Breast epithelium (tissue), 4 donors: ENCODE measurements around the gene CLASP1. TPM values are rescaled to one million over a fixed set of nuclear protein-coding genes. Genes with fewer than 3 reads are reported as not detected.

ENCODE experiments used
- DNase-seq, 2 donors: peaks; one replicate each; pipeline ENCODE4 v3.0.0-alpha.2; 2019; ENCODE audit warnings: low spot score in 2 of 2
- H3K27ac ChIP-seq, 2 donors: fragments of 200-600 bp; sonication (generic) in 1 of 2; one replicate each; pipeline ENCODE4 v1.5.1; 2016 to 2019; ENCODE audit warnings: mild to moderate bottlenecking in 1 of 2
- H3K27me3 ChIP-seq, 2 donors: fragments of 200-600 bp; sonication (generic) in 1 of 2; one replicate each; pipeline versions ENCODE4 v1.5.1 to v1.6.0; 2017 to 2019; ENCODE audit warnings: control low read depth in 1 of 2, mild to moderate bottlenecking in 1 of 2
- H3K36me3 ChIP-seq: fragments of 200-600 bp; one replicate; pipeline ENCODE4 v1.5.1; 2019
- H3K4me1 ChIP-seq, 2 donors: fragments of 200-600 bp; sonication (generic); one replicate each; pipeline ENCODE4 v1.5.1; 2016 to 2019; ENCODE audit warnings: control low read depth in 1 of 2
- H3K4me3 ChIP-seq, 3 donors: fragments of 200-600 bp; sonication (generic); 1 replicate in 2 of 3; 2 replicates in 1 of 3; pipeline ENCODE4 v1.5.1; 2016 to 2019; ENCODE audit warnings: mild to moderate bottlenecking in 3 of 3, moderate library complexity in 2 of 3
- H3K9me3 ChIP-seq, 2 donors: fragments of 200-600 bp; sonication (generic) in 1 of 2; one replicate each; pipeline ENCODE4 v1.5.1; 2016 to 2019; ENCODE audit warnings: control low read depth in 1 of 2
- CTCF ChIP-seq, 3 donors: fragments of 450-650 bp; IDR thresholded peaks; one replicate each; pipeline ENCODE4 v1.5.1; 2016 to 2017; ENCODE audit warnings: antibody characterized with exemption in 3 of 3, mild to moderate bottlenecking in 3 of 3, moderate library complexity in 3 of 3
- POLR2A ChIP-seq: fragments of 450-650 bp; IDR thresholded peaks from one replicate; pipeline ENCODE4 v1.6.1; 2016; ENCODE audit warnings: antibody characterized with exemption, mild to moderate bottlenecking, moderate library complexity
- POLR2AphosphoS5 ChIP-seq, 3 donors: sonication (generic); formaldehyde crosslinking; IDR thresholded peaks; one replicate each; pipeline ENCODE4 v1.6.1; 2017; ENCODE audit warnings: antibody characterized with exemption in 3 of 3
- intact Hi-C: fragments of 100-400 bp; cut with DNase I; formaldehyde crosslinking; loops from one replicate; pipeline ENCODE4 v1.15.1; 2023; ENCODE audit warnings: low total_unique reads
- total RNA-seq, 3 donors: library from RNA; depleted of rRNA; stranded (reverse); fragments of >200 nt; gene quantifications; one replicate each; pipeline ENCODE4 v1.1.0, GENCODE V29; 2016

CLASP1 gene
- total RNA-seq, 3 donors from 2014 or later, result 80.3 to 106 (median 98.7) TPM

DNA sequence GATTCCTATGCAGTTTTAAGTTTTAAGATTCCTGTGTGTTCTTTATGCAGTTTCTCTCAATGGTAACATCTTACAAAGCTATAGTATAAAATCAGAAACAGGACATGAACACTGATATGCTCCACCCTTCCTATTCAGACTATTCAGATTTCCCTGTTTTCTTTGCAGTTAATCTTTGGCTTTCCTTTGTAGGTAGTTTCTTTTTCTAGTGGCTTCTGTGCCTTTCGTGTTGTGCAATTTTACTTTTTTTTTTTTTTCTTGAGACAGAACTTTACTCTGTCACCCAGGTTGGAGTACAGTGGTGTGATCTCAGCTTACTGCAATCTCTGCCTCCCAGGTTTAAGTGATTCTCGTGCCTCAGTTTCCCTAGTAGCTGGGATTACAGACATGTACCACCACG lies 213.5 kb downstream of the CLASP1 start:
- no peak overlapping the region for H3K4me3 ChIP-seq
- intact Hi-C loops, result no loop called here
- no peaks in the 10 kb centered on the region for H3K27me3 ChIP-seq
- TF ChIP-seq POLR2AphosphoS5 (IDR thresholded peaks at IDR 0.05) (no peak), POLR2A (no peak), CTCF (IDR thresholded peaks at IDR 0.05) (no peak)
- no peak overlapping the region for H3K27ac ChIP-seq
- H3K9me3 ChIP-seq, result no peaks in the 10 kb centered on the region
- no peaks in the 10 kb centered on the region for H3K36me3 ChIP-seq
- H3K4me1 ChIP-seq, result no peaks in the 10 kb centered on the region
- no peak for DNase-seq

- no peak overlapping the region for H3K27ac ChIP-seq
- peaks cover 0 to 5% of the 10 kb centered on the region in 2 donors for H3K4me1 ChIP-seq
- DNase-seq, result no peak
- no peak for TF ChIP-seq POLR2AphosphoS5 (IDR thresholded peaks at IDR 0.05)
- no peak for TF ChIP-seq POLR2A
- TF ChIP-seq CTCF (IDR thresholded peaks at IDR 0.05), result no peak
- H3K4me3 ChIP-seq, result no peak overlapping the region
- intact Hi-C loops, result no loop called here
- no peaks in the 10 kb centered on the region for H3K9me3 ChIP-seq
- H3K36me3 ChIP-seq, result no peaks in the 10 kb centered on the region
- H3K27me3 ChIP-seq, result no peaks in the 10 kb centered on the region
Measured at GRCh38 chr2:121431214-121431613, 218.0 kb downstream of the CLASP1 start.

- TF ChIP-seq POLR2A, result no peak
- TF ChIP-seq POLR2AphosphoS5 (IDR thresholded peaks at IDR 0.05), result no peak
- no peak for TF ChIP-seq CTCF (IDR thresholded peaks at IDR 0.05)
- intact Hi-C loops, result no loop called here
- Histone ChIP-seq H3K9me3 (no peaks in the 10 kb centered on the region), H3K4me3 (no peak overlapping the region), H3K36me3 (no peaks in the 10 kb centered on the region), H3K4me1 (peaks cover 0 to 5% of the 10 kb centered on the region in 2 donors), H3K27ac (no peak overlapping the region), H3K27me3 (no peaks in the 10 kb centered on the region)
- DNase-seq, result no peak
Measured at GRCh38 chr2:121429927-121430520, 219.2 kb downstream of the CLASP1 start.

- no peaks in the 10 kb centered on the region for H3K27me3 ChIP-seq
- H3K27ac ChIP-seq, result no peak overlapping the region
- TF ChIP-seq POLR2A (no peak), CTCF (IDR thresholded peaks at IDR 0.05) (no peak), POLR2AphosphoS5 (IDR thresholded peaks at IDR 0.05) (no peak)
- intact Hi-C loops, result no loop called here
- H3K36me3 ChIP-seq, result peaks cover 4% of the 10 kb centered on the region
- no peaks in the 10 kb centered on the region for H3K9me3 ChIP-seq
- H3K4me3 ChIP-seq, result no peak overlapping the region
- peaks cover 0 to 5% of the 10 kb centered on the region in 2 donors for H3K4me1 ChIP-seq
- DNase-seq, result no peak
Measured at GRCh38 chr2:121429119-121429903, 220.0 kb downstream of the CLASP1 start.

- intact Hi-C loops, result no loop called here
- TF ChIP-seq CTCF (IDR thresholded peaks at IDR 0.05) (no peak), POLR2A (no peak), POLR2AphosphoS5 (IDR thresholded peaks at IDR 0.05) (no peak)
- H3K9me3 ChIP-seq, result no peaks in the 10 kb centered on the region
- H3K27me3 ChIP-seq, result no peaks in the 10 kb centered on the region
- no peak for DNase-seq
- no peak overlapping the region for H3K4me3 ChIP-seq
- H3K4me1 ChIP-seq, result peaks cover 0 to 5% of the 10 kb centered on the region in 2 donors
- no peak overlapping the region for H3K27ac ChIP-seq
- peaks cover 4% of the 10 kb centered on the region for H3K36me3 ChIP-seq
Measured at GRCh38 chr2:121427187-121427689, 222.0 kb downstream of the CLASP1 start.
